NCI-H2081 treated with DMSO at 0.1 percent for 48 hours (cell line): Measurements from ENCODE around the gene MYH7B.

ENCODE experiments used
- DNase-seq: peaks from one replicate; lab custom pipeline; 2025; lab: John Stamatoyannopoulos, UW

The MYH7B gene

GRCh38 chr20:34992751-34993417 is 37.2 kb downstream of the MYH7B start:
- no peak for DNase-seq

GRCh38 chr20:34993941-34994508 is 38.4 kb downstream of the MYH7B start:
- no peak for DNase-seq

- no peak for DNase-seq
These were observed 39.0 kb downstream of the MYH7B start for GRCh38 chr20:34994509-34995131.

GRCh38 chr20:34995192-34995591 is 39.5 kb downstream of the MYH7B start:
- no peak for DNase-seq

GRCh38 chr20:34995696-34996095 is 40.0 kb downstream of the MYH7B start:
- no peak for DNase-seq

- no peak for DNase-seq
These were observed 40.8 kb downstream of the MYH7B start for GRCh38 chr20:34996243-34997028.

- no peak for DNase-seq
These were observed 41.5 kb downstream of the MYH7B start for GRCh38 chr20:34997131-34997561.

- no peak for DNase-seq
These were observed 42.1 kb downstream of the MYH7B start for GRCh38 chr20:34997774-34998173.

- no peak for DNase-seq
These were observed 42.8 kb downstream of the MYH7B start for GRCh38 chr20:34998331-34998950.

- no peak for DNase-seq
These were observed 43.4 kb downstream of the MYH7B start for GRCh38 chr20:34999021-34999451.

GRCh38 chr20:34999782-35000181 is 44.1 kb downstream of the MYH7B start:
- DNase-seq: no peak

GRCh38 chr20:35000311-35000921 is 44.7 kb downstream of the MYH7B start:
- no peak for DNase-seq

GRCh38 chr20:35000922-35001595 is 45.4 kb downstream of the MYH7B start:
- DNase-seq: no peak

- no peak for DNase-seq
These were observed 46.1 kb downstream of the MYH7B start for GRCh38 chr20:35001596-35002362.

GRCh38 chr20:35002426-35003210 is 47.0 kb downstream of the MYH7B start:
- DNase-seq: no peak

- DNase-seq: no peak
These were observed 47.8 kb downstream of the MYH7B start for GRCh38 chr20:35003211-35004031.

GRCh38 chr20:35004051-35004725 is 48.5 kb downstream of the MYH7B start:
- no peak for DNase-seq
